KMS-11 (cell line): ENCODE results near the gene COL8A1.

Experiments used
- H2AFZ ChIP-seq: fragments of 200-600 bp; sonication (generic); 2 replicates; pipeline ENCODE4 v1.6.1; 2016; ENCODE audit warnings: antibody characterized with exemption, mixed run types, low read depth
- H3K27ac ChIP-seq: fragments of 200-600 bp; sonication (generic); 2 replicates; pipeline ENCODE4 v1.6.1; 2016; ENCODE audit warnings: mild to moderate bottlenecking, mixed run types
- H3K27me3 ChIP-seq: fragments of 200-600 bp; sonication (generic); 2 replicates; pipeline ENCODE4 v1.6.1; 2017; ENCODE audit warnings: mild to moderate bottlenecking, low read depth, mixed run types, moderate library complexity; ENCODE audit not compliant: insufficient read depth
- H3K36me3 ChIP-seq: fragments of 200-600 bp; sonication (generic); 2 replicates; pipeline ENCODE4 v1.6.1; 2017; ENCODE audit warnings: mild to moderate bottlenecking, mixed run types; ENCODE audit not compliant: insufficient read depth
- H3K4me1 ChIP-seq: fragments of 200-600 bp; sonication (generic); 2 replicates; pipeline ENCODE4 v1.6.1; 2016; ENCODE audit warnings: mild to moderate bottlenecking, low read depth, mixed run types; ENCODE audit not compliant: poor library complexity, severe bottlenecking
- H3K4me2 ChIP-seq: fragments of 200-600 bp; sonication (generic); 2 replicates; pipeline ENCODE4 v1.7.0; 2016; ENCODE audit warnings: mild to moderate bottlenecking, mixed run types
- H3K4me3 ChIP-seq: fragments of 200-600 bp; sonication (generic); IDR thresholded peaks from 2 replicates; pipeline ENCODE4 v1.6.1; 2017; ENCODE audit warnings: low read depth, low read length, mixed read lengths; ENCODE audit not compliant: insufficient read depth
- H3K79me2 ChIP-seq: fragments of 200-600 bp; sonication (generic); 2 replicates; pipeline ENCODE4 v1.6.1; 2016; ENCODE audit warnings: low read depth, mixed run types; ENCODE audit not compliant: insufficient read depth
- H3K9ac ChIP-seq: fragments of 200-600 bp; sonication (generic); 2 replicates; pipeline ENCODE4 v1.6.1; 2016; ENCODE audit warnings: mild to moderate bottlenecking, mixed run types
- H4K20me1 ChIP-seq: fragments of 200-600 bp; sonication (generic); 2 replicates; pipeline ENCODE4 v1.6.1; 2016; ENCODE audit warnings: mild to moderate bottlenecking, mixed run types; ENCODE audit not compliant: insufficient read depth
- CTCF ChIP-seq: fragments of 200-600 bp; sonication (generic); conservative IDR thresholded peaks from 2 replicates; pipeline ENCODE4 v1.6.1; 2017; ENCODE audit warnings: low read depth, mild to moderate bottlenecking, antibody characterized with exemption, low read length, moderate library complexity, mixed read lengths

Gene COL8A1

GRCh38 chr3:99668044-99668443, 29.6 kb downstream of the COL8A1 start:
- H3K4me3 ChIP-seq: no peak overlapping the region
- no peak overlapping the region for H3K9ac ChIP-seq
- H3K79me2 ChIP-seq: no peaks in the 10 kb centered on the region
- H2AFZ ChIP-seq: no peak overlapping the region
- no peak overlapping the region for H3K27ac ChIP-seq
- no peaks in the 10 kb centered on the region for H4K20me1 ChIP-seq
- no peaks in the 10 kb centered on the region for H3K4me1 ChIP-seq
- no peaks in the 10 kb centered on the region for H3K27me3 ChIP-seq
- H3K36me3 ChIP-seq: no peaks in the 10 kb centered on the region
- no peak for TF ChIP-seq CTCF
- H3K4me2 ChIP-seq: no peak overlapping the region

- Histone ChIP-seq H3K27me3 (no peaks in the 10 kb centered on the region), H2AFZ (no peak overlapping the region), H3K4me1 (no peaks in the 10 kb centered on the region), H3K79me2 (no peaks in the 10 kb centered on the region), H3K36me3 (no peaks in the 10 kb centered on the region), H3K4me2 (no peak overlapping the region), H4K20me1 (no peaks in the 10 kb centered on the region), H3K9ac (no peak overlapping the region), H3K27ac (no peak overlapping the region), H3K4me3 (no peak overlapping the region)
- TF ChIP-seq CTCF: no peak
Observed at GRCh38 chr3:99669879-99670555, 31.6 kb downstream of the COL8A1 start.

GRCh38 chr3:99670556-99670950, 32.2 kb downstream of the COL8A1 start:
- Histone ChIP-seq H3K4me1 (no peaks in the 10 kb centered on the region), H3K9ac (no peak overlapping the region), H3K27ac (no peak overlapping the region)

GRCh38 chr3:99674086-99674789, 35.8 kb downstream of the COL8A1 start:
- Histone ChIP-seq H3K4me3 (no peak overlapping the region), H3K27ac (no peak overlapping the region), H2AFZ (no peak overlapping the region), H3K36me3 (no peaks in the 10 kb centered on the region), H3K79me2 (no peaks in the 10 kb centered on the region), H3K4me2 (no peak overlapping the region), H4K20me1 (no peaks in the 10 kb centered on the region), H3K4me1 (no peaks in the 10 kb centered on the region), H3K27me3 (no peaks in the 10 kb centered on the region), H3K9ac (no peak overlapping the region)
- no peak for TF ChIP-seq CTCF

More at GRCh38 chr3:99670556-99670950, 32.2 kb downstream of the COL8A1 start:
- Histone ChIP-seq H3K4me2 (no peak overlapping the region), H2AFZ (no peak overlapping the region), H3K27me3 (no peaks in the 10 kb centered on the region), H4K20me1 (no peaks in the 10 kb centered on the region), H3K36me3 (no peaks in the 10 kb centered on the region), H3K4me3 (no peak overlapping the region), H3K79me2 (no peaks in the 10 kb centered on the region)
- no peak for TF ChIP-seq CTCF
